GM19452 (cell line): ENCODE measurements around the gene RNF212.

ENCODE experiments used
- ATAC-seq: cut with Tn5 transposase; IDR thresholded peaks from one replicate; pipeline ENCODE4 v1.9.1; 2021; ENCODE audit not compliant: unreplicated experiment

RNF212 gene

GRCh38 chr4:1090465-1091440 is 22.6 kb downstream of the RNF212 start:
- ATAC-seq: no peak

- no peak for ATAC-seq
Observed at GRCh38 chr4:1090036-1090435, 23.3 kb downstream of the RNF212 start.

DNA sequence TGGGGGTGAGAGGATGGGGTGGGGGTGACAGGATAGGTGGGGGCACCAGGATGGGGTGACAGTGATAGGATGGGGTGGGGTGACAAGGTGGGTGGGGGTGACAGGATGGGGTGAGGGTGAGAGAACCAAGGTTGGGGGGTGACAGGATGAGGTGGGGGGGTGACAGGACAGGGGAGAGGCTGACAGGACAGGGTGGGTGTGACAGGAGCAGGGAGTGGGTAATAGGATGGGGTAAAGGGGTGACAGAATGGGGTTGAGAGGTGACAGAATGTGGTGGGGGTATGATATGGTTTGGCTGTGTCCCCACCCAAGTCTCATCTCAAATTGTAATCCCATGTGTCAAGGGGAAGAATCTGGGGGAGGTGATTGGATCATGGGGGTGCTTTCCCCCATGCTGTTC is 26.0 kb downstream of the RNF212 start:
- ATAC-seq: no peak

GRCh38 chr4:1086011-1086410 is 27.4 kb downstream of the RNF212 start:
- ATAC-seq: no peak

DNA sequence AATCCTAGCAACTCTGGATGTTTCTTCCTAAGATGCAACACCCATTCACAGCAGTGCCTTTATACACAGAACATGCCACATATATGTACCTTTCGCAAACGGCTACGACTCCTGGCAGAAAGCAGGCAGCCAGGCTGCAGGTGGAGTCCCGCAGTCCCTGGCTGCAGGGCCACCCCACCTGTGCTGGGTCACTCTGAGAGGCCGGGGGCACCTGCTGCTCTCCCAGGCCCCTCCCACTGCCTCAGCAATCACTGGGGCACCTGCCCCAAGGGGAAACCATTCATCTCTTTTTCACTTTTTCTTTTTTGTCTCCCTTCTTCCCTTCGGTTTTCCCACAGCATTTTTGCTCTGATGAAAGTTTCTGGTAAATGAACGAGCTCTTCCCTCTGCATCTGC is 28.0 kb downstream of the RNF212 start:
- ATAC-seq: no peak

- no peak for ATAC-seq
Observed at GRCh38 chr4:1084796-1085403, 28.5 kb downstream of the RNF212 start.

DNA sequence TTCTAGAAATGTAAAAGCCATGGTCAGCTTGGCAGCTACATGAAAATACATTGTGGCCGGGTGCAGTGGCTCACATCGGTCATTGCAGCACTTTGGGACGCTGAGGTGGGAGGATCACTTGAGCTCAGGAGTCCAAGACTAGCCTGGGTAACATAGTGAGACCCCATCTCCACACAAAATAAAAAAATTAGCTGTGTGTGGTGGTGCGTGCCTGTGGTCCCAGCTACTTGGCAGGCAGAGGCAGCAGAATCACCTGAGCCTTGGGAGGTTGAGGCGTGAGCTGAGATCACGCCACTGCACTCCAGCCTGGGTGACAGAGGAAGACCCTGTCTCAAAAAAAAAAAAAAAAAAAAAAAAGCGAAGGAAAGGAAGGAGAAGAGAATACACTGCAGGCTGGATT is 29.0 kb downstream of the RNF212 start:
- no peak for ATAC-seq

- ATAC-seq: no peak
Observed at GRCh38 chr4:1082215-1083182, 30.9 kb downstream of the RNF212 start.

DNA sequence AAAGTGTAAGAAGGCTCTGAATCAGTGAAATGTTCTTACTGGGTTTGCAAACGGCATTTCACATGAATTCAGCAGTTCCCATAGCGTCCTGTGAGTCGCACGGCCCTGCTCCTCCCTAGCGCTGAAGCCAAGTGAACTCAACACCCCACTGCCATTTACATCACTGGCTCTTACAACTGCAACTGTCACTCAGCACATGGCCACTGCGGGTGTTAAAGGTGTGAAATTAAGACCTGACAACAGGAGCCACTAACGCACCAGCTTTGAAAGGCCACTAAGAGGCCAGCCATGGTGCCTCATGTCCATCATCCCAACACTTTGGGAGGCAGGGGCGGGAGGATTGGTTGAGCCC is 31.7 kb downstream of the RNF212 start:
- no peak for ATAC-seq

DNA sequence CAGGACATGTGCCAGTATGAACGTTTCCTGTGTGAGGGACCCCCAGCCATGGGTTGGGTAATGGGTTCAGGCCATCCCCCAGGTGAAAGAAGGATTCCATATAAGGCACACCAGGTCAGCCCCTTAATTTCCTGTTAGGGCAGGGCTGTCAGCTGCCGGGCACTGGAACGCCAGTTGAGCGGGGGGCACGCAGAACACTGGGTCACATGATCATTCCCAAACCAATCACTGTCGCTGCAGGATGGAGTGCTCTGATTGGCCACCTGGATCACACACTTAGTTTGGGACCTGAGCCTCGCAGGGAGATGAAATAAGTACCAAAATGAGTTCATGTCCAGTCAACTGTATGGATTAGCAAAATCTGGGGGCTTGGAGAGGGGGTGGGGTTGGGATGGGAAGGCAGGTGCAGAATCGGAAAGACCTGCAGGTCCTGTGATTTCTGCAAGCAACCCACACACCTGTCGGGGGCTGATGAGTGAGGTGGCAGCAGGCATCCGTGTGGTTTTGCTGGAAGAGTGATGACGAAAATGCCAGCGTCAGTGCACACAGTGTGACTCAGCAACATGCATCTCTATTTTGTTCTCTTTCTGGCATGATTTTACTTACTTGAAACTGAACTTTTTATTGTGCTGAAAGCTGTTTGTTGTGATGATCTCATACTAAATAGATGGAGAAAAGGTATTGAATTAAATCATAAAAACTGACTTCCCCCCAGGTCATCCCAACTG is 32.2 kb downstream of the RNF212 start:
- no peak for ATAC-seq

- no peak for ATAC-seq
Observed at GRCh38 chr4:1080432-1080831, 32.9 kb downstream of the RNF212 start.

DNA sequence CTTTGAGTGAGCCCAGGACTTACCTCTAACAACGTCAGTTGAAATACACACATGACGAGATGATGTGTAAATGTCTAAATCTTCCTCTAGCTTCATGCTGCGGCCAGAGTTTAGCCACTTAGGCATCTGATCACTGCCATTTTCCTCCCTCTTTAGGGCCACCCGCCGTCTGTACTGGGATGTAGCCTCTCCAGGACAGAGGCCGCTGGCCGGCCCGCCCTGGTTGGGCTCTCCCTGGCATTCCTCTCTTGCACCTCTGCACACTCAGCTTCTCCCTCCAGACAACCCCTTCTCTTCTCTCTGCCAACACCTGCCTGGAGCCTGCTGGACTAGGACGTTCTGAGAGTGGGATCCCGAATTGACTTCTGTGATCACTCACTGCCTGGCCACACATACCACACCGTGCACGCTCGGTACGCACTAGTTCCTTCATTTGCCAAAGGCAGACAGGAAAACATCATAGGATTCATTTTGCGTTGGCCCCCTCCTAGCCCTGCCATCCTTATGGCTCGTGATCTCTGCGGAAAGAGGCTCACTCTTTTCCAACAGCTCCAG is 33.6 kb downstream of the RNF212 start:
- no peak for ATAC-seq

- ATAC-seq: no peak
Observed at GRCh38 chr4:1078490-1078889, 34.9 kb downstream of the RNF212 start.

GRCh38 chr4:1077711-1078477 is 35.5 kb downstream of the RNF212 start:
- no peak for ATAC-seq

DNA sequence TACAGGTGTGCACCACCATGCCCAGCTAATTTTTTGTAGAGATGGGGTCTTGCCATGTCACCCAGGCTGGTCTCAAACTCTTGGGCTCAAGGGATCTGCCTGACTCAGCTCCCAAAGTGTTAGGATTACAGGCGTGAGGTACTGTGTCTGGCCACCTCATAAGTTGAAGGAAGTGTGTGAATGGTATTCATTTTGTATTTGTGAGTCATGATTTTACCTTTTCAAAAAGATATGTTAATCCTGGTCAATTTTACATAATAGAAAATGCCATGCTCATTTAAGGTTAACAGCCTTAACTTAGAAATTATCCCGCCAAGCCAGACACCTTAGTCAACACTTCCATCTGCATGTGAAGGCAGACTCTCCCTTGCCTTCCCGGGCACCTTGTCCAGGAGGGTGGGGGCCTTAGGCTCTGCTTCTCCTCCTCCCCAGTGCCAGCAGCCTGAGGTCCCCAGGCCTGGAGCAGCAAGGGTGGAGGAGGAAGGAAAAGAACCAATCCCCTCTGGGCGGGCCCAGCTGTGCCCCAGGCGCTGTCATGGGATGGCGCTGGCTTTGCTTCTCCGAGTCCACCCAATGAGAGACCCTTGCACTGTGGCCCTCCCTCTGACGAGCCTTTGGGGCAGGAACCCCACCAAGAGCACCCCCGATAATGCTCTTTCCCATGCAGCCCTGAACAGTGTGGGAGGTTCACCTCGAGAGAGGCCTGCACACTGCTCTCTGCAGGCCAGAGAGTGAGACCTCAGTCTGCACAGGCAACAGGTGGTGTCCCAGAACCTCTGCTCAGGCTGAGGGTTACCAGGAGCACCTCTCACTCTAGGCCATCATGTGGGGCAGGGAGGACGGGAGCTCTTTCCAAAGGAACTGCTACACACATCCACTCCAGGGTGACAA is 37.3 kb downstream of the RNF212 start:
- no peak for ATAC-seq

DNA sequence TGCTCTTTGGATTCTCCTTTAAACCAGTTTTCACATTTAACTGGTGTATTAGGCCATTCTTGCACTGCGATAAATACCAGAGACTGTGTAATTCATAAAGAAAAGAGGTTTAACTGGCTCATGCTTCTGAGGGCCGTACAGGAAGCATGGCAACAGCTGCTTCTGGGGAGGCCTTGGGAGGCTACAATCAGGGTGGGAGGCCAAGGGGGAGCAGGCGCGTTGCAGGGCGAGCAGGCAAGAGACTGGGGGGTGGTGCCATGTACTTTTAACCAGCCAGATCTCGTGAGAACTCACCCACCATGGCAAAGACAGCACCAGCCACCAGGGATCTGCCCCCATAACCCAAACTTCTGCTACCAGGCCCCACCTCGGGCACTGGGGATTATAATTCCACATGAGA is 38.1 kb downstream of the RNF212 start:
- ATAC-seq: no peak

- ATAC-seq: no peak
Observed at GRCh38 chr4:1074077-1074476, 39.3 kb downstream of the RNF212 start.

- ATAC-seq: no peak
Observed at GRCh38 chr4:1072830-1073446, 40.4 kb downstream of the RNF212 start.
